Measurements from ENCODE around the gene LHFPL6.
A peak's percentile ranks its signal among the peaks of the same experiment; 100 is the strongest.

The LHFPL6 gene

DNA sequence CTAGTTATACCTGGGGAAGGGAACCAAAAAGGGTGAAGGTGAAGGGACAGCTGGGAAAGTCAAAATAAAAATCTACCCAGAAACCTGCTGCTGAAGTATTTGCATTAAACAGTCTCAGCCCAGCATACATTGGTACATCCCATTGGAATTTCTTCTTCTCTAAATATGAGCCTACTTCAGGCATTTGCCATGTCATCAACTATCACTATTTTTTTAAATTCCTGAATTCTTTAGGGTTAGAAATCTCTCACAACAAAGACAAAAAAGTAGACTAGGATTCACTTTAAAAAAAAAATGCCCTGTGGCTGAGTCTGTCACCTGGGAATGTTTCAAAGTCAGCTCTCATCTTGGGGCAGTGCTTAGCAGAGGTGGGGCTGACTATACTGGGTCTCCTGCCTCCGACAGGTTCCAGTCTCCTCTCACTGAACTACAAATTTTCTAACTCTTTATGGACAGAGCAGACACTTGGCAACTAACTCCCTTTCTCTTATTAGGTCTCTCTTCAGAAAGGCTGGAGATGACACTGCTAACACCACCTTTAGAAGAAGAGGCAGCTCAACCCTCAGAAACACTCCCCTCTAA, 141.2 kb downstream of the LHFPL6 start:
- DNase-seq, result no peak

GRCh38 chr13:39457274-39457673, 145.7 kb downstream of the LHFPL6 start:
- no peak for DNase-seq

DNA sequence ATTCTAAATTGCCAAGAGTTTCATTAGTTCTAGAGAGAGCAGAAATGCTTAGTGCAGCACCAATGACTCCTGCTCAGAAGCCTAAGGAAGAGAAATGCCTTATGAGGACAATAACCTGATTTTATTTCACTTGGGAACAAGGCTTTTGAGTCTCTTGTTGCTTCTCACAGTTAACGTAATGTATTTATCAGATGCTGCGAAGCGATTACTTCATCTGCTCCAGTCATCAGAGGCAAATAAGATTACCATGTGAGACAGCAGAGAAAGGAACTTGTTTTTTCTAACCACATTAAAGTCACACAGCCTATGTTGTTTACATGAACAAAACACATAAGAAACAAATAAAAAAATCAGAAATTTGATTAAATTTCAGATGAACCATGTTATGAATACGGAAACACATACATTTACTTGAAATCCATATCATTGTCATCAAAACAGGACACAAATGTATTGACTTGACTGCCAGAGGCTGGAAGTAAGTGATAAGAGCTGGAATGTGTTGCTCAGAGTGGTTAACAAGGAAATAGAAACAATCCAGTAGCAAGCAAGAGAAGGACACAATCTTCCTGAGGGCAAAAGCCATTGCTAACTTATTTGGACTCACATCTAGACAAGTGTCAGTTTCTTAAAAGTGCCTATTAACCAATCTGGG, 147.3 kb downstream of the LHFPL6 start:
- DNase-seq, result no peak

DNA sequence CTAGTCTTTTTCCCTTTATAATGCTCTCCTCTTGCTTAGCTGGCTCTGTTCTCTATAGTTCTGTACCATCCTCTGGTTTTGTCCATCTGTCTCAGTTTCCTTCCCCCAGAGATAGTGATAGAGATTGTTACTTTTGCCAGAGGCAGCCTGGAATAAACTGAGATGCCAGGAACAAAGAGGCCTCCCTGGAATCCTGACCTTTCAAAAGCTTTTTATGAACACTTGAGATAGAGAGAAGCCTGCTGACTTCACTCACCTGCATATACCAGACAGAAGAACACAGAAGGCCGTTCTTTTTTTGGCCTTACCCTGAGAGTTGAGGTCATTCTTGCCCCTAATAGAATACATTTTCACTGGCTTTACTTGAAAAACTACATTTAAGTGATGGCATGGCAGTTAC, 150.2 kb downstream of the LHFPL6 start:
- DNase-seq, result no peak

GRCh38 chr13:39452417-39452816, 150.6 kb downstream of the LHFPL6 start:
- no peak for DNase-seq

DNA sequence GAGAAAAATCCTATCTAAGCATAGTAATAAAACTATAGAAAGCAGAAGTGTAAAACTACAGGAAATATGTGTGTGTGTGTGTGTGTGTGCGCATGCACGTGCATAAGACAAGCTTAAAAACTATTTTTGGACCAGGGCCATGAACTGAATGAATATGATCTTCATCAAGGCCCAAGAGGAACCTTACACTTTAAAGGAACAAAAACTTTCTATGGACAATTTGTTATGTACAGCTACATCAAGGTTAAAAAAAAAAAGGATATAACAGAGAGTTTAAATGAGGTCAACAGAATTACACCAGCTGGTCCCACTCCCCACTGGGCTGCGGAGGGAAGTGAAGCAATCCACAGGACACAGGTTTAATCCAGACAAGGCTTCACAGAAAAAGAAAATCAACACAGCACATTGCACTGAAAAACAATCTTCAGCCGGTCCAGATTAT, 151.1 kb downstream of the LHFPL6 start:
- peak; percentile 69 to 72 for DNase-seq

DNA sequence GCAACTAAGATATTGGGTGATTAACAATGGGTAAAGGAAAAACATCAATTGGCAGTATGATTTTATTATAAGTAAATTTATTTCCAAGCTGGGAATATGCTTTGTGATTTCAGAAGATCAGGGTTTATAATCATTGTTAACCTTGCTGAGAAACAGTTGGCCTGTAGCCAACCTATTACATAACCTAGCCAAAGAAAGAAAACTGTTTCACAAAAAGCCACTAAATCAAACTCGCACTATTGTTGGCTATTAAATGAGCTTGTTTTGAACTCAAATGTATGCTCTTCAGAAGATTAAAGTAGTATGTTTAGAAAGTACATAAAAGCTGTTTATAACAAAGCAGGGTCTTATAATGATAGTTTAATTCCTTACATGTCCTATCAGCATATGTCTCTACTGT, 151.7 kb downstream of the LHFPL6 start:
- DNase-seq, result peak; percentile 47 to 67

DNA sequence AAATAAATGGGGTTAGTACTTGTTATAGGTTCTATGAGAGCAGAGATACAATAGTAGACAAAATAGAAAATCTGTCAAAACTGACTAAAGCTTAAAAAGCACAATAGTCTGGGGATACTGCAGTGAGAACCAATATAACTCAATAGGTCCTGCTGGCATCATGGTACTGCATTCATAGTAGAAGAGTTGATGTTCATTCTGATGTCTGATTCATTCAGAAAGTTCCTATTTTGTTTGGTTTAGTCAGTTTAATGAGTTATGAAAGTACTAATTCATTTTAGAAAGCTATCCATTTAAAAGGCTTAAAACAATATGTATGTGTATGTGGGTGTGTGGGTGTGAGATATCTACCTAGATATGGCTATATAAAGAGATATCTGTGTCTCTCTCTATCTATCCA, 152.8 kb downstream of the LHFPL6 start:
- no peak for DNase-seq

DNA sequence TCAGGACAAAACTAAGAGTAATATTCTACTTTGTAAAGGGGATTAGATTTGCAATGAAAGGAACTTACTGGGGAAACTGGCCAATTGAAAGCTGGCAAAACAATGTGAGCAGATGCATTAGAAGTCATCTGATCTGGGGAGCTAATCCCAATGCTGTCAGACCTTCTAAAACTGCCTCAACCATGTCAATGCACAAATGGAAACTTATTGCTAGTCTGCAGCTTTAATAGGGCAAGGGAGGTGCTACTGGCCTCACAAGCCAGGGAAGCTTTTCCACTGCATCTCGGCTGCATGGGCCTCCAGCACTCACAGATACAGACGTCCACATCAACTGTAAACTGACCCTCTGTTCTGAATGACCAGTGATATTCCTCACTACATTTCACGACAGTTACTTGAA, 154.2 kb downstream of the LHFPL6 start:
- DNase-seq, result no peak

- no peak for DNase-seq
These were observed 156.1 kb downstream of the LHFPL6 start for GRCh38 chr13:39446865-39447264.

DNA sequence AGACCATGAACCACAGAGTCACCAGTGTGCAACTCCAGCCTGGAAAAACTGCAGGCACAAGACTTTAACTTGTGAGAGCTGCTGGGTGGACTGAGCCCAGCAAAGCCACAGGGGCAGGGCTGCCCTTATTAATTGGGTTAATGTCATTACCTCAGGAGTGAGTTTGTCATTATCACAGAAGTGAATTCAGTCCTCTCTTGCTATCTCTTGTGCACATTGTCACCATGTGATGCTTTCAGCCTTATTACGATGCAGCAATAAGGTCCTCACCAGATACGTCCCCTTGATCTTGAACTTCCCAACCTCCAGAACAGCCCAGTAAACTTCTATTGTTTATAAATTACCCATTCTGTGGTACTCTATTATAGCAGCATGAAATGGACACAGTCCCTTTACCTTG, 158.1 kb downstream of the LHFPL6 start:
- DNase-seq, result no peak

- DNase-seq, result no peak
These were observed 169.3 kb downstream of the LHFPL6 start for GRCh38 chr13:39433651-39434050.

DNA sequence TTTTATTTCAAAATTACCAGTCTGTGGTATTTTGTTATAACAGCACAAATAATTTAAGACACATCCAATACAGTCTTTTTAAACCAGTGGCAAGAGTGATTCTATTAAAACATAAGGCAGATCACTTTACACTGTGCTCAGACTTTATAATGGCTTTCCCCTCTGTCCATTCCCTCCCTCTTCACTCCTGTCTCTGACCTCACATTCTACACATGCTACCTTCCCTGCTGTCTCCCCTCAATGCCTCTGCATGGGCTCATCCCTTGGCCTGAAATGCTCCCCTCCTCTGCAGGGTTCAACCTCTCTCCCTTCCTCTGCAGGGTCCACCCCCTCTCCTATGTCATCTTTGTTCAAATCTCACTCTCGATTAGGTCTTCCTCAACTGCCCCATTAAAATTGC, 170.8 kb downstream of the LHFPL6 start:
- no peak for DNase-seq

DNA sequence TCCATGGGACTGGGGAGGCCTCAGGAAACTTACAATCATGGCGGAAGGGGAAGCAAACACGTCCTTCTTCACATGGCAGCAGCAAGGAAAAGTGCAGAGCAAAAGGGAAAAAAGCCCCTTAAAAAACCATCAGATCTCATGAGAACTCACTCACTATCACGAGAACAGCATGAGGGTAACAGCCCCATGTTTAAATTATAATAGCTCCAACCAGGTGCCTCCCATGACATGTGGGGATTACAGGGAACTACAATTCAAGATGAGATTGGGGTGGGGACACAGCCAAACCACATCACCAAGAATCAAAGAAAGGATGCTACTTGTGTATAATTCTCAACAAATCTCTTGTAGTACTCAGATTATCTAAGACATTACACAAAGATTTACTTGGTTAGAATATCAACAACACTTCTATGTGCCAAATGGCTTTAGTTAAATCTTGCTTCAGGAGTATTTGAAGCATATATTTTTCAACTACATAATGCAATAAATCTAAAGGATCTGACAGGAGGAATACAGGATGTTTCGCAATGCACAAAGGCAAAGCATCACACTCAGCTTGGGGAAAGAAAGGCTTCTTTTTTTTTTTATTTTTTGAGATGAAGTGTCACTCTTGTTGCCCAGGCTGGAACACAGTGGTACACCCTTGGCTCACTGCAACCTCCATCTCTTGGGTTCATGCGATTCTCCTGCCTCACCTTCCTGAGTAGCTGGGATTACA, 180.0 kb downstream of the LHFPL6 start:
- no peak for DNase-seq

GRCh38 chr13:39419876-39420275, 183.1 kb downstream of the LHFPL6 start:
- DNase-seq, result no peak

- no peak for DNase-seq
These were observed 183.9 kb downstream of the LHFPL6 start for GRCh38 chr13:39419068-39419467.

GRCh38 chr13:39418424-39418823, 184.6 kb downstream of the LHFPL6 start:
- DNase-seq, result no peak

GRCh38 chr13:39417643-39418042, 185.3 kb downstream of the LHFPL6 start:
- DNase-seq, result no peak

- no peak for DNase-seq
These were observed 185.9 kb downstream of the LHFPL6 start for GRCh38 chr13:39417131-39417530.

GRCh38 chr13:39415008-39415802, 187.8 kb downstream of the LHFPL6 start:
- DNase-seq, result peak in 1 of 2 experiments; percentile 3

DNA sequence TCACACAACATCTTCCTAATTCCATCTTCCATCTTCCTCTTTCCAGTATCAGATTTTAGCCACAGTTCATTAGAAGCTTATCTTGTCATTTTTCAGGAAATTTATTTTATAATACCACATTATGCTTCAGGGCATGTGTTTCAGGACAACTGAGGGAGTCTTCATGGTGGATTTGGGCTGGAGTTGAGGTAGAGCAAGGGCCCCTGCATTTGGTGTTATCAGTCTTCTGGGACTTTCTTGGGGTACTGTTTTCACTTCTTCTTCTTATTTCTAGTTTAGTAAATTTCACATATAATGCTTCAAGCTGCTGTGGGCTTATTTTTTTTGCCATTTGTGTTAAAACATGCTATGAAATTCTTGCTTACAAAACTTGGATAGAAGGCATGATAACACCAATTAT, 188.7 kb downstream of the LHFPL6 start:
- DNase-seq, result no peak

GRCh38 chr13:39411511-39411910, 191.5 kb downstream of the LHFPL6 start:
- no peak for DNase-seq

GRCh38 chr13:39410964-39411363, 192.0 kb downstream of the LHFPL6 start:
- DNase-seq, result no peak
